OCI-LY1 (cell line): ENCODE data around the gene PFDN6.

Experiments used
- EZH2 ChIP-seq: fragments of 200-600 bp; sonication (generic), shearing (Covaris generic); IDR thresholded peaks from 2 replicates; pipeline ENCODE4 v1.8.0; 2017; ENCODE audit warnings: borderline replicate concordance, mixed run types, mild to moderate bottlenecking, antibody characterized with exemption, low read length, moderate library complexity, mixed read lengths
- TF ChIP-seq, protein P1 (sequence below): fragments of 200-600 bp; sonication (generic), shearing (Covaris generic); IDR thresholded peaks from 2 replicates; pipeline ENCODE4 v1.5.1; 2017; ENCODE audit warnings: mild to moderate bottlenecking, antibody characterized with exemption, low read length, moderate library complexity, mixed read lengths

DNA sequence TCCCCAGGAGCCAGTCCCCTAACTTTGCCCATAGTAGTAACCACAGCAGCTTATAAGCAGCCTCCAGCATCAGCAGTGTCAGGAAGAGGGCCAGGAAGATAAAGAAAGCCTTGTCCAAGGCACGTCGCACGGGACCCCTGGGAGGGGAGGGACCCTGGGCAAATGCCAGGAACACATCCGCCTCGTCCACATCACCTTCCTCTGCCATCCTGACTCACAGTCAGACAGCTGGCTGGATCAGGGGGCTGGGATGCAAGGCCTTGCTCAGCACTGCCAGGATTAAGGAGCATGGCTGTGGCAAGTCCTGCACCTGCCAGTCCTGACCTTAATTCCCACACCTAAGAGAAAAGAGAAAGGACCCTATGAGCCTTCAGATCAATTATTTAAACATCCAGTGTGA is 39.7 kb downstream of the PFDN6 start:
- TF ChIP-seq, protein P1, sequence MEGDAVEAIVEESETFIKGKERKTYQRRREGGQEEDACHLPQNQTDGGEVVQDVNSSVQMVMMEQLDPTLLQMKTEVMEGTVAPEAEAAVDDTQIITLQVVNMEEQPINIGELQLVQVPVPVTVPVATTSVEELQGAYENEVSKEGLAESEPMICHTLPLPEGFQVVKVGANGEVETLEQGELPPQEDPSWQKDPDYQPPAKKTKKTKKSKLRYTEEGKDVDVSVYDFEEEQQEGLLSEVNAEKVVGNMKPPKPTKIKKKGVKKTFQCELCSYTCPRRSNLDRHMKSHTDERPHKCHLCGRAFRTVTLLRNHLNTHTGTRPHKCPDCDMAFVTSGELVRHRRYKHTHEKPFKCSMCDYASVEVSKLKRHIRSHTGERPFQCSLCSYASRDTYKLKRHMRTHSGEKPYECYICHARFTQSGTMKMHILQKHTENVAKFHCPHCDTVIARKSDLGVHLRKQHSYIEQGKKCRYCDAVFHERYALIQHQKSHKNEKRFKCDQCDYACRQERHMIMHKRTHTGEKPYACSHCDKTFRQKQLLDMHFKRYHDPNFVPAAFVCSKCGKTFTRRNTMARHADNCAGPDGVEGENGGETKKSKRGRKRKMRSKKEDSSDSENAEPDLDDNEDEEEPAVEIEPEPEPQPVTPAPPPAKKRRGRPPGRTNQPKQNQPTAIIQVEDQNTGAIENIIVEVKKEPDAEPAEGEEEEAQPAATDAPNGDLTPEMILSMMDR = no peak
- no peak for TF ChIP-seq EZH2
